Spleen (tissue), 11 donors: ENCODE measurements around the gene CUL1. TPM values are rescaled to one million over a fixed set of nuclear protein-coding genes. Genes with fewer than 3 reads are reported as not detected.

ENCODE experiments used
- DNase-seq: peaks from one replicate; pipeline ENCODE4 v3.0.0-alpha.2; 2020
- H3K27ac ChIP-seq, 8 donors: fragments of 200-600 bp; sonication (generic) in 7 of 8; 1 replicate in 4 of 8; 2 replicates in 4 of 8; pipeline versions ENCODE4 v1.5.0 to v1.8.0; 2016 to 2021; ENCODE audit warnings: inconsistent platforms in 4 of 8, mild to moderate bottlenecking in 4 of 8, moderate library complexity in 1 of 8
- H3K27me3 ChIP-seq, 7 donors: fragments of 200-600 bp; sonication (generic) in 6 of 7; replicated peaks in 1 of 7; 1 replicate in 4 of 7; 2 replicates in 3 of 7; pipeline versions ENCODE4 v1.5.0 to v1.8.0; 2016 to 2021; ENCODE audit warnings: inconsistent platforms in 3 of 7, mild to moderate bottlenecking in 1 of 7
- H3K36me3 ChIP-seq, 6 donors: fragments of 200-600 bp; sonication (generic) in 5 of 6; 1 replicate in 4 of 6; 2 replicates in 2 of 6; pipeline versions ENCODE4 v1.5.0 to v1.8.0; 2016 to 2021; ENCODE audit warnings: inconsistent platforms in 2 of 6
- H3K4me1 ChIP-seq, 6 donors: fragments of 200-600 bp; sonication (generic) in 5 of 6; 1 replicate in 3 of 6; 2 replicates in 3 of 6; pipeline versions ENCODE4 v1.5.0 to v1.8.0; 2016 to 2021; ENCODE audit warnings: inconsistent platforms in 3 of 6
- H3K4me3 ChIP-seq, 8 donors: fragments of 200-600 bp; sonication (generic) in 7 of 8; 1 replicate in 4 of 8; 2 replicates in 4 of 8; pipeline versions ENCODE4 v1.5.0 to v1.8.0; 2016 to 2021; ENCODE audit warnings: inconsistent platforms in 4 of 8, mild to moderate bottlenecking in 4 of 8, moderate library complexity in 2 of 8
- H3K9me3 ChIP-seq, 8 donors: fragments of 200-600 bp; sonication (generic) in 7 of 8; 1 replicate in 4 of 8; 2 replicates in 4 of 8; pipeline versions ENCODE4 v1.5.0 to v1.8.0; 2016 to 2021; ENCODE audit warnings: inconsistent platforms in 4 of 8
- POLR2A ChIP-seq, 3 donors: fragments of 450-650 bp; IDR thresholded peaks; one replicate each; pipeline ENCODE4 v1.5.1; 2017; ENCODE audit warnings: antibody characterized with exemption in 3 of 3, mild to moderate bottlenecking in 1 of 3
- POLR2AphosphoS5 ChIP-seq, 3 donors: sonication (generic); formaldehyde crosslinking; IDR thresholded peaks; one replicate each; pipeline ENCODE4 v1.5.1; 2017; ENCODE audit warnings: antibody characterized with exemption in 3 of 3
- WGBS, 5 donors: extraction: QIAGEN DNeasy Blood & Tissue Kit in 3 of 5; methylation state at CpG; one replicate each; pipeline versions ENCODE4 v1.1.5 to v1.1.7; 2013 to 2018; 5-methylcytosine and 5-hydroxymethylcytosine counted together
- intact Hi-C: fragments of 100-400 bp; cut with DNase I; formaldehyde crosslinking; loops from one replicate; pipeline ENCODE4 v1.15.0; 2023; ENCODE audit warnings: low total_unique reads
- polyA plus RNA-seq, 3 donors: library from polyadenylated mRNA; stranded (reverse); fragments of 200-250 nt; gene quantifications; one replicate each; pipeline ENCODE4 v1.2.1, GENCODE V29; 2013
- total RNA-seq, 7 donors: library from RNA; depleted of rRNA in 3 of 7; stranded (reverse); fragments of >200 nt in 3 of 7; fragmentation: NEBNext Ultra II Directional in 4 of 7; extraction: Animal tissue kit (Norgen Biotek cat#: 25700) in 4 of 7; gene quantifications; one replicate each; pipeline versions ENCODE4 v1.1.0 to v1.2.1, GENCODE V29; 2016 to 2021
- TF ChIP-seq, protein P1 (sequence below), 11 experiments: fragments of 200-600 bp in 7 of 11; fragments of 450-650 bp in 4 of 11; sonication (generic) in 4 of 11; IDR thresholded peaks in 8 of 11; conservative IDR thresholded peaks in 3 of 11; 1 replicate in 7 of 11; 2 replicates in 4 of 11; pipeline versions ENCODE4 v1.4.0 to v1.8.0; 2016 to 2021; ENCODE audit warnings: antibody characterized with exemption in 11 of 11, inconsistent platforms in 4 of 11, mild to moderate bottlenecking in 1 of 11
- donor health status: healthy with polysubstance abuse.
- donor health status: DM: no; HTN: no; CAD: no; lungs with moderate emphysema.
- donor health status: DM: no; HTN: no; CAD: no.
- donor health status: Bipolar disorder and iron deficiency.
- donor health status: healthy.
- donor health status: DM: no; HTN: no; CAD: no.
- donor health status: DM: yes; HTN: yes; CAD: no.

The CUL1 gene
- total and polyA plus RNA-seq, 10 donors: 19.8 to 54.6 (median 42.7) TPM

DNA sequence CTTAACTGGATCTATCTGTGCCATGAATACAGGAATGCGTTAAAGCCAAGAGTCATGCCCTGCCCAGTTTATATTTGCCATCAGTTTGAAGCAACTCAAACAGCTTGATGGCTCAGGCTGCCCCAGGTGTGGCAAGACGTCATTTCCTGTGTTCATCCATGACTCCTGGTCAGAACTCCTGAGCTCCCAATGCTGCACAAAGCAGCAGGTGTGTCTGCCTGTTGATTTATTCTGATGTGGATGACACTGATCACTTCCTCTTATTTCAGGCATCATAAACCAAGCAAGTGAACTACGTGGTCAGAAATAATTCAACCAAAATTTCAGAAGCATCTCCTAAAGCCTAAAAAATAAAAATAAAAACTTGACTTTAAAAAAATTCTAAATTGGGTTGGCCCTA is 116.9 kb downstream of the CUL1 start:
- Histone ChIP-seq H3K36me3 (peaks cover 0 to 82% (median 3%) of the 10 kb centered on the region in 6 donors), H3K4me3 (no peak overlapping the region), H3K27me3 (no peaks in the 10 kb centered on the region), H3K9me3 (no peaks in the 10 kb centered on the region), H3K4me1 (peaks cover 0 to 21% (median 1%) of the 10 kb centered on the region in 6 donors), H3K27ac (no peak overlapping the region)
- TF ChIP-seq, protein P1, sequence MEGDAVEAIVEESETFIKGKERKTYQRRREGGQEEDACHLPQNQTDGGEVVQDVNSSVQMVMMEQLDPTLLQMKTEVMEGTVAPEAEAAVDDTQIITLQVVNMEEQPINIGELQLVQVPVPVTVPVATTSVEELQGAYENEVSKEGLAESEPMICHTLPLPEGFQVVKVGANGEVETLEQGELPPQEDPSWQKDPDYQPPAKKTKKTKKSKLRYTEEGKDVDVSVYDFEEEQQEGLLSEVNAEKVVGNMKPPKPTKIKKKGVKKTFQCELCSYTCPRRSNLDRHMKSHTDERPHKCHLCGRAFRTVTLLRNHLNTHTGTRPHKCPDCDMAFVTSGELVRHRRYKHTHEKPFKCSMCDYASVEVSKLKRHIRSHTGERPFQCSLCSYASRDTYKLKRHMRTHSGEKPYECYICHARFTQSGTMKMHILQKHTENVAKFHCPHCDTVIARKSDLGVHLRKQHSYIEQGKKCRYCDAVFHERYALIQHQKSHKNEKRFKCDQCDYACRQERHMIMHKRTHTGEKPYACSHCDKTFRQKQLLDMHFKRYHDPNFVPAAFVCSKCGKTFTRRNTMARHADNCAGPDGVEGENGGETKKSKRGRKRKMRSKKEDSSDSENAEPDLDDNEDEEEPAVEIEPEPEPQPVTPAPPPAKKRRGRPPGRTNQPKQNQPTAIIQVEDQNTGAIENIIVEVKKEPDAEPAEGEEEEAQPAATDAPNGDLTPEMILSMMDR (IDR thresholded peaks at IDR 0.05 in 8 of 11, conservative IDR thresholded peaks at IDR 0.05 in 3 of 11): no peak
- no peak for TF ChIP-seq POLR2A (IDR thresholded peaks at IDR 0.05)
- no peak for DNase-seq
- intact Hi-C loops: no loop called here
- 76 to 83% (median 80%) methylated on average over 3 of the region's 3 CpGs for WGBS, 5 donors

DNA sequence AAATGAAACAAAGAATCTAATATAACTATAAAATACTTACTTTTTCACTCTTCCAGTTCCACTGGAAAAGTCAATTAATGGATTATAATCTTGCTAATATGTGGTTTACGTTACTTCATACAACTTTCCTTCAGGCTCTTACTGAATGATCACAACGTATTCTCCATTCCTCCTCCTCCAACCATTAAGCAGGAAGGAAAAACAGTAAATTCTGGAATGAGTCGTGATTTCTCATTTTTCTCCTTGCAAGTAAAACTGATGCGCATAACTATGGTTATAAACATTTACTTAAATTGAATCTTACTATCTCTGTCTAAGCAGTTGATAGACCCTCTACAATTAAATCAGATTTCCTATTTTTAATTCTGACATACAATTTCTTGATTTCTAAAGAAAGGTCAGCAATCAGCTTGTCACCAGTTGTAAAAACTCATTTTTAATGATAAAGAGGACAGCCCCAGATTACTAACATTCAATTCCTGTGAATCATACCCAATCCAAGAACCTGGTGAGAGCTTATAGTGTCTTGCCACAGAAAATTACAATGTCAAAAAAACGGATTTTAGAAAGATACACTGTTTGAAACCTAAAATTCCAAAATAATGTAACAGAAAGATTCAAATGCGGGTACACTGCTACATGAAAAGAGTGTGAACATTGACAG is 121.1 kb downstream of the CUL1 start:
- H3K27me3 ChIP-seq: no peaks in the 10 kb centered on the region
- intact Hi-C loops: no loop called here
- WGBS, 5 donors: 76 to 87% (median 80%) methylated on average over 6 of the region's 6 CpGs
- H3K9me3 ChIP-seq: no peaks in the 10 kb centered on the region
- H3K36me3 ChIP-seq: peaks cover 0 to 55% (median 3%) of the 10 kb centered on the region in 6 donors
- TF ChIP-seq, protein P1 (IDR thresholded peaks at IDR 0.05 in 8 of 11, conservative IDR thresholded peaks at IDR 0.05 in 3 of 11): no peak
- H3K27ac ChIP-seq: no peak overlapping the region
- peaks cover 0 to 9% (median 0%) of the 10 kb centered on the region in 6 donors for H3K4me1 ChIP-seq
- no peak for DNase-seq
- no peak overlapping the region for H3K4me3 ChIP-seq

DNA sequence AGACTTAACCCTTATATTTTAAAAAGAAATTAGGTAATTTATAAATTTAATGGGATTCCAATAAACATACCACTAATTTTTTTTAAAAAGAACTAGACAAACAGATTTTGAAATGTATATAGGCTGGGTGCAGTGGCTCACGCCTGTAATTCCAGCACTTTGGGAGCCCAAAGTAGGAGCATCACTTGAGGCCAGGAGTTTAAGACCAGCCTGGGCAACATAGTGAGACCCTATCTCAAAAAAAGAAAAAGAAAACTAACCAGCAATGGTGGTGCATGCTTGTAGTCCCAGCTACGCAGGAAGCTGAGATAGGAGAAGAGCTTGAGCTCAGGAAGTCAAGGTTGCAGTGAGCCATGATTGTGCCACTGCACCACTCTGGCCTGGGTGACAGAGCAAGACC is 122.7 kb downstream of the CUL1 start:
- intact Hi-C loops: no loop called here
- Histone ChIP-seq H3K9me3 (no peaks in the 10 kb centered on the region), H3K36me3 (peaks cover 0 to 53% (median 3%) of the 10 kb centered on the region in 6 donors), H3K27me3 (no peaks in the 10 kb centered on the region), H3K4me1 (no peaks in the 10 kb centered on the region), H3K27ac (no peak overlapping the region), H3K4me3 (no peak overlapping the region)
- WGBS, 5 donors: 75 to 91% (median 88%) methylated on average over 2 of the region's 2 CpGs
- TF ChIP-seq POLR2A (IDR thresholded peaks at IDR 0.05) (no peak), POLR2AphosphoS5 (IDR thresholded peaks at IDR 0.05) (no peak)
- TF ChIP-seq, protein P1 (IDR thresholded peaks at IDR 0.05 in 8 of 11, conservative IDR thresholded peaks at IDR 0.05 in 3 of 11): no peak
- DNase-seq: no peak

DNA sequence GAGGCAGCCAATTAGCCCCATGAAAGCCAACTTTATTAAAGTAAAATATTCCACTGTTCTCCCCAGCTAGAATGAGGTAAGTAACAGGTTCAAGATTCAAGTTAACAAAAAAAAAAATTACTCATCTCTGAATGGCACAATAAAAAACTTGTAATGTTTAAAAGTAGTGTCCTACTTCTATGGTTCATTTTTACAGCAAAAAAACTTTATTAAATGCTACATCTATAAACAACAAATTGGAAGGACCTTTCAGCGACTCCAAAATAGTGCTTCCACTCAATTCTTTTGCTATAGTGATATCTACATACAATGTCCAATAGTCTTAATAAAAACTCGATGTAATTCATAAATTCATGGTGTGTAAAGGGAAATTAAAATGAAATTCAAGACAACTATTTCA is 126.2 kb downstream of the CUL1 start:
- no peak for TF ChIP-seq POLR2AphosphoS5 (IDR thresholded peaks at IDR 0.05)
- TF ChIP-seq, protein P1 (IDR thresholded peaks at IDR 0.05 in 8 of 11, conservative IDR thresholded peaks at IDR 0.05 in 3 of 11): no peak
- TF ChIP-seq POLR2A (IDR thresholded peaks at IDR 0.05): no peak
- no peaks in the 10 kb centered on the region for H3K9me3 ChIP-seq
- intact Hi-C loops: no loop called here

More for the DNA sequence above, 126.2 kb downstream of the CUL1 start:
- Histone ChIP-seq H3K27ac (no peak overlapping the region), H3K4me3 (no peak overlapping the region), H3K27me3 (no peaks in the 10 kb centered on the region), H3K4me1 (no peaks in the 10 kb centered on the region), H3K36me3 (peaks cover 0 to 56% (median 0%) of the 10 kb centered on the region in 6 donors)
- no peak for DNase-seq
- WGBS, 5 donors: 95 to 99% (median 97%) methylated on average over 2 of the region's 2 CpGs
